Measurements from ENCODE around the gene KIF17.

DNA sequence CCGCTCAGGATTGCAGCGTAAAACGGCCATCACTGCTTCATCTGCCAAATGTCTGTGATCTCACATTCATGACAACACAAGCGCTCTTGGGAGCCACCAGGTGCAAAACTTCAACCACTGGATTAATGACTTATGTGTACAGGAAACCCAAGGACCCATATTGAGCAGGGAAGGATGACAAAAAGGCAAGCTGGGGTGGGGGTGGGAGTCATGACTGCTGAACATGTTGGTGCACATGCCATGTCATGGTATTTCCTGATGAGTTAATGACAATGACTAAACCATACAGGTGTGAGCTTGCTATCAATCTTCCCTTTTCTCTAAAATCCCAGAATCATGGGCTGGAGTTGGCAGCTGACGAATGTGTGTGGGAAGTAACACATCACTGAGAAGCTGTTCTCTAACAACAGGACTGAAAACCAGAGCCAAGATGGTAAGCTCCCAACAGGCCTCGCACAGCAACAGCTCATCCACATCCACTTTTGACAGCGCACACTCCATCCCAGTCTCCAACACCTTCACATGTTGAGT, 17.8 kb upstream of the KIF17 start:
- no peak for TF ChIP-seq CTCF (IDR thresholded peaks at IDR 0.05)
- TF ChIP-seq POLR2A (IDR thresholded peaks at IDR 0.05): no peak
